Measurements from ENCODE around the gene CLK3. TPM values are rescaled to one million over a fixed set of nuclear protein-coding genes. Genes with fewer than 3 reads are reported as not detected.
"Not testable (repeated sequence)": the region's sequence is repeated elsewhere in the genome, so short reads cannot be mapped to it uniquely, and the experiment has no call there.

CLK3 gene
- total RNA-seq, 1 donor from 2014 or later: 107 TPM

DNA sequence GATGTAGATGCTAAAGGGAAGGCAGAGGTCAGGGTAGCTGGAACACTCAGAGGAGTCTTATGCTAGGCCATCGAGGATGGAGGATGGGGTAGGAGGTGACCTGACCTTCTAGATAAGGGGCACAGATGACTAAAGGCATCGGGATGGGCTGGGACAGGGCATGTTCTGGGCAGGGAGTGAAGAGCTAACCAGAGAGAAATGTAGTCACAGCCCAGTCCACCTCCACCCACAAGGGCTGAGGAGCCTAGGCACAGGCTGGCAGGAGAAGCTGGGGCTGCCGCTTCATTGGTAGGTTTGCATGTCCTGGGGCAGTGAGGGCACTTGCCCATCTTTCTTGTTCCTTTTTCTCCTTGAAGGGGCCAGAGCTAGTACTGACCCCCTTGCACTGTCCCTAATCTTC lies 12.6 kb downstream of the CLK3 start:
- intact Hi-C loops (cut with micrococcal nuclease): no loop called here
- Mint-ChIP-seq H3K9me3 (no peaks in the 10 kb centered on the region), H3K27me3 (ENCODE audit: insufficient read depth) (no peaks in the 10 kb centered on the region), H3K4me1 (ENCODE audit: low read depth) (peaks cover 10% of the 10 kb centered on the region), H3K36me3 (ENCODE audit: low read depth) (peaks cover 33% of the 10 kb centered on the region), H3K4me3 (no peak overlapping the region), H3K27ac (no peak overlapping the region)
- no peak for DNase-seq (ENCODE audit: low spot score)

- intact Hi-C loops (cut with micrococcal nuclease): no loop called here
- Mint-ChIP-seq H3K4me3 (no peak overlapping the region), H3K27me3 (ENCODE audit: insufficient read depth) (no peaks in the 10 kb centered on the region), H3K36me3 (ENCODE audit: low read depth) (peaks cover 31% of the 10 kb centered on the region), H3K4me1 (ENCODE audit: low read depth) (peaks cover 10% of the 10 kb centered on the region), H3K9me3 (no peaks in the 10 kb centered on the region), H3K27ac (no peak overlapping the region)
- no peak for DNase-seq (ENCODE audit: low spot score)
These were observed 13.3 kb downstream of the CLK3 start for GRCh38 chr15:74628949-74629348.

GRCh38 chr15:74629696-74630095 lies 14.1 kb downstream of the CLK3 start:
- H3K27ac Mint-ChIP-seq; H3K4me3 Mint-ChIP-seq; H3K27me3 Mint-ChIP-seq (ENCODE audit: insufficient read depth); DNase-seq (ENCODE audit: low spot score); intact Hi-C loops (cut with micrococcal nuclease); H3K9me3 Mint-ChIP-seq: not testable (repeated sequence)
- Mint-ChIP-seq H3K36me3 (ENCODE audit: low read depth) (peaks cover 30% of the 10 kb centered on the region), H3K4me1 (ENCODE audit: low read depth) (peaks cover 12% of the 10 kb centered on the region)

- Mint-ChIP-seq H3K27ac (no peak overlapping the region), H3K27me3 (ENCODE audit: insufficient read depth) (no peaks in the 10 kb centered on the region), H3K4me1 (ENCODE audit: low read depth) (peaks cover 17% of the 10 kb centered on the region), H3K9me3 (no peaks in the 10 kb centered on the region), H3K4me3 (no peak overlapping the region), H3K36me3 (ENCODE audit: low read depth) (peaks cover 31% of the 10 kb centered on the region)
- intact Hi-C loops (cut with micrococcal nuclease): no loop called here
- no peak for DNase-seq (ENCODE audit: low spot score)
These were observed 14.8 kb downstream of the CLK3 start for GRCh38 chr15:74630284-74631086.

GRCh38 chr15:74631087-74631385 lies 15.4 kb downstream of the CLK3 start:
- no peaks in the 10 kb centered on the region for H3K27me3 Mint-ChIP-seq (ENCODE audit: insufficient read depth)
- intact Hi-C loops (cut with micrococcal nuclease): no loop called here
- H3K36me3 Mint-ChIP-seq (ENCODE audit: low read depth): peaks cover 30% of the 10 kb centered on the region
- peaks cover 21% of the 10 kb centered on the region for H3K4me1 Mint-ChIP-seq (ENCODE audit: low read depth)
- no peak overlapping the region for H3K27ac Mint-ChIP-seq
- no peaks in the 10 kb centered on the region for H3K9me3 Mint-ChIP-seq
- no peak overlapping the region for H3K4me3 Mint-ChIP-seq
- no peak for DNase-seq (ENCODE audit: low spot score)

GRCh38 chr15:74631408-74631807 lies 15.8 kb downstream of the CLK3 start:
- no peak for DNase-seq (ENCODE audit: low spot score)
- H3K27me3 Mint-ChIP-seq (ENCODE audit: insufficient read depth): no peaks in the 10 kb centered on the region
- no peak overlapping the region for H3K27ac Mint-ChIP-seq
- peaks cover 34% of the 10 kb centered on the region for H3K36me3 Mint-ChIP-seq (ENCODE audit: low read depth)
- peaks cover 21% of the 10 kb centered on the region for H3K4me1 Mint-ChIP-seq (ENCODE audit: low read depth)
- no peaks in the 10 kb centered on the region for H3K9me3 Mint-ChIP-seq
- no peak overlapping the region for H3K4me3 Mint-ChIP-seq
- intact Hi-C loops (cut with micrococcal nuclease): no loop called here

GRCh38 chr15:74631935-74632560 lies 16.4 kb downstream of the CLK3 start:
- Mint-ChIP-seq H3K4me3 (no peak overlapping the region), H3K9me3 (no peaks in the 10 kb centered on the region), H3K36me3 (ENCODE audit: low read depth) (peaks cover 36% of the 10 kb centered on the region), H3K27ac (no peak overlapping the region), H3K27me3 (ENCODE audit: insufficient read depth) (no peaks in the 10 kb centered on the region), H3K4me1 (ENCODE audit: low read depth) (peaks cover 21% of the 10 kb centered on the region)
- DNase-seq (ENCODE audit: low spot score): peak; percentile 40
- intact Hi-C loops (cut with micrococcal nuclease): loop anchor here (1.0 kb wide), 2 partner anchors 11 to 259 kb away; no protein-coding TSS in a partner anchor

- H3K4me3 Mint-ChIP-seq: no peak overlapping the region
- H3K36me3 Mint-ChIP-seq (ENCODE audit: low read depth): peaks cover 36% of the 10 kb centered on the region
- no peak overlapping the region for H3K27ac Mint-ChIP-seq
- intact Hi-C loops (cut with micrococcal nuclease): loop anchor here (1.0 kb wide), 2 partner anchors 11 to 259 kb away; no protein-coding TSS in a partner anchor
- H3K27me3 Mint-ChIP-seq (ENCODE audit: insufficient read depth): no peaks in the 10 kb centered on the region
- no peak for DNase-seq (ENCODE audit: low spot score)
- peaks cover 16% of the 10 kb centered on the region for H3K4me1 Mint-ChIP-seq (ENCODE audit: low read depth)
- H3K9me3 Mint-ChIP-seq: no peaks in the 10 kb centered on the region
These were observed 17.0 kb downstream of the CLK3 start for GRCh38 chr15:74632601-74633000.

DNA sequence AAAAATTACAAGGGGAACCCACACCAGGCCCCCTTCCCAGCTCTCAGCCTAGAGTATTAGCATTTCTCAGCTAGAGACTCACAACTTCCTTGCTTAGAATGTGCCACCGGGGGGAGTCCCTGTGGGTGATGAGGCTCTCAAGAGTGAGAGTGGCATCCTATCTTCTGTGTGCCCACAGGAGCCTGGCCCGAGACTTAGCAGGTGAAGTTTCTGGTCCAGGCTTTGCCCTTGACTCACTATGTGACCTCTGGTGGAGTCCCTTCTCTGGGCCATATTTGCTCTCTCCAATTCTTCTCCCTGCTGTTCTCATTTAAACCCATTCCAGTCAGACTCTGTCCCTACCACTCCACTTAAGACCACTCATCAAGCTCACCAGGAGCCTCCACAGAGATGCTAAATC lies 18.1 kb downstream of the CLK3 start:
- Mint-ChIP-seq H3K4me1 (ENCODE audit: low read depth) (peaks cover 11% of the 10 kb centered on the region), H3K4me3 (no peak overlapping the region), H3K9me3 (no peaks in the 10 kb centered on the region), H3K36me3 (ENCODE audit: low read depth) (peaks cover 36% of the 10 kb centered on the region), H3K27ac (no peak overlapping the region), H3K27me3 (ENCODE audit: insufficient read depth) (no peaks in the 10 kb centered on the region)
- intact Hi-C loops (cut with micrococcal nuclease): loop anchor here (2.0 kb wide), 1 partner anchor 267 kb away; no protein-coding TSS in a partner anchor
- DNase-seq (ENCODE audit: low spot score): no peak

- Mint-ChIP-seq H3K9me3 (no peaks in the 10 kb centered on the region), H3K36me3 (ENCODE audit: low read depth) (peaks cover 40% of the 10 kb centered on the region), H3K4me1 (ENCODE audit: low read depth) (peaks cover 11% of the 10 kb centered on the region), H3K27me3 (ENCODE audit: insufficient read depth) (no peaks in the 10 kb centered on the region), H3K27ac (no peak overlapping the region), H3K4me3 (no peak overlapping the region)
- DNase-seq (ENCODE audit: low spot score): peak; percentile 61
- intact Hi-C loops (cut with micrococcal nuclease): loop anchor here (1.0 to 2.0 kb wide), 4 partner anchors 134 to 315 kb away; no protein-coding TSS in a partner anchor
These were observed 19.6 kb downstream of the CLK3 start for GRCh38 chr15:74635228-74635627.

DNA sequence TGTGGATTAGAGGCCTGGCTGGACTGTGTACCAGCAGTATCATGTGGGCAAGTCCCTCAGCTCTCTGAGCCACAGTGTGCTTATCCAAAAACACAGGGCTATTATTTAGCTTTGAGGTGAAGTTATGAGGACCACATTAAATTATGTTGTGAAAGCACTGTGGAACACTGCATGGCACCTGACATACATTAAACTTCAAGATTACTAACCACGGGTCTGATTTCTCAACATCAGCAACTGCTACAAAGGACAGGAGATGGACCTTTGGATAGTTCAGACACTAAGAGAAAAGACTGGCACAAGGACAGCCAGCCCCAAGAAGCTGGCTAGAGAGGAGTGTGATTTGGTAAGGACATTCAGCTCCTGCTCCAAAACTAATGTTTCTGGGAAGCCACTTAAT lies 21.3 kb downstream of the CLK3 start:
- H3K27me3 Mint-ChIP-seq (ENCODE audit: insufficient read depth): no peaks in the 10 kb centered on the region
- H3K4me3 Mint-ChIP-seq: no peak overlapping the region
- no peak for DNase-seq (ENCODE audit: low spot score)
- H3K9me3 Mint-ChIP-seq: no peaks in the 10 kb centered on the region
- no peak overlapping the region for H3K27ac Mint-ChIP-seq
- intact Hi-C loops (cut with micrococcal nuclease): no loop called here
- H3K36me3 Mint-ChIP-seq (ENCODE audit: low read depth): peaks cover 39% of the 10 kb centered on the region
- peaks cover 14% of the 10 kb centered on the region for H3K4me1 Mint-ChIP-seq (ENCODE audit: low read depth)

DNA sequence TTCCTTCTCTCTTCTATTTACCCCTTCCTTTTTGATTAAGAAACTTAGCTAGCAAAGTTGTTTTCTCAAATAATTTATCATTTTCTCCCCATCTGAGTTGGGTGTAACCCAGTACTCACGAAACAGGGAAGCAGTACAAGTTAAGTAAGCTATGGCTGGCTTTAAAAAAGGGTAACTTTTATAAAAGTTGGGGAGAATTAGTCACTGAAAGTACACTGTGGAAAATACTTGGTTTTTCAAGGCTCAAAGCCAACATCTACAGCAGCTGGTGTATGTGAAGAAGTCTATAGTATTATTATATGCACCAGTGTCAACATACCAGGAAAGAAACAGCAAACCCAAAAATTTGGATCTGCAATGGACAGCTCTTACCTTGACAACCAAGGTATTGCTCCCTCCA lies 25.5 kb downstream of the CLK3 start:
- intact Hi-C loops (cut with micrococcal nuclease): no loop called here
- Mint-ChIP-seq H3K27me3 (ENCODE audit: insufficient read depth) (no peaks in the 10 kb centered on the region), H3K4me1 (ENCODE audit: low read depth) (peaks cover 9% of the 10 kb centered on the region), H3K4me3 (no peak overlapping the region), H3K27ac (no peak overlapping the region), H3K9me3 (no peaks in the 10 kb centered on the region), H3K36me3 (ENCODE audit: low read depth) (peaks cover 22% of the 10 kb centered on the region)
- DNase-seq (ENCODE audit: low spot score): no peak

DNA sequence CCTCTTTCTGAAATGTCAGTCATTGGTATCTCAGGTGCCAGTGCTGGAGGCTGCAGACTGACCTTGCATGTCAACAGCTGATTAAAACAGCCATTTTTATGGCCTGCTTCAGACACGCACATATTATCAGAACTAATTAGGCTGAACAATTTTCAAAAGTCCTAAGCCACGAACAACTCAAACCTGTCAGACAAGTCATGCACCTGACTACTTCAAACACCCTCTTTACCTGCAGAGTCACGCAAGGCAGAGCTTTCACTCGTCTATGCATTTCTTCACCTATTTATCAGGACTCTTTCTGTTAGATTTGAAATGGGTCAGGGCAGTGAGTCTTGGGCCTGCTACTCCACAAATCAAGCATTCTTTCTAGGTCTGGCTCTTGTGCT lies 26.7 kb downstream of the CLK3 start:
- Mint-ChIP-seq H3K9me3 (no peaks in the 10 kb centered on the region), H3K27ac (no peak overlapping the region), H3K4me3 (no peak overlapping the region), H3K36me3 (ENCODE audit: low read depth) (peaks cover 20% of the 10 kb centered on the region), H3K27me3 (ENCODE audit: insufficient read depth) (no peaks in the 10 kb centered on the region), H3K4me1 (ENCODE audit: low read depth) (peaks cover 9% of the 10 kb centered on the region)
- DNase-seq (ENCODE audit: low spot score): no peak
- intact Hi-C loops (cut with micrococcal nuclease): no loop called here

Data from activated T-helper 1 cell treated with anti-CD3 and anti-CD28 coated beads, Interleukin-12 subunit alpha, Interleukin-12 subunit beta, Interleukin-2, Interleukin-4 antibody, amounts not matched to agents 30 ng/mL and 10 ng/mL and 1 ng/mL, durations not matched to agents 14 hours and 24 hours and 36 hours (primary cell).